HG03521 (cell line): ENCODE measurements around the gene HNRNPUL2.
A peak's percentile ranks its signal among the peaks of the same experiment; 100 is the strongest.

Experiments used
- ATAC-seq: cut with Tn5 transposase; IDR thresholded peaks from one replicate; pipeline ENCODE4 v1.9.1; 2021; ENCODE audit warnings: mild to moderate bottlenecking, moderate library complexity; ENCODE audit not compliant: unreplicated experiment

Gene HNRNPUL2

DNA sequence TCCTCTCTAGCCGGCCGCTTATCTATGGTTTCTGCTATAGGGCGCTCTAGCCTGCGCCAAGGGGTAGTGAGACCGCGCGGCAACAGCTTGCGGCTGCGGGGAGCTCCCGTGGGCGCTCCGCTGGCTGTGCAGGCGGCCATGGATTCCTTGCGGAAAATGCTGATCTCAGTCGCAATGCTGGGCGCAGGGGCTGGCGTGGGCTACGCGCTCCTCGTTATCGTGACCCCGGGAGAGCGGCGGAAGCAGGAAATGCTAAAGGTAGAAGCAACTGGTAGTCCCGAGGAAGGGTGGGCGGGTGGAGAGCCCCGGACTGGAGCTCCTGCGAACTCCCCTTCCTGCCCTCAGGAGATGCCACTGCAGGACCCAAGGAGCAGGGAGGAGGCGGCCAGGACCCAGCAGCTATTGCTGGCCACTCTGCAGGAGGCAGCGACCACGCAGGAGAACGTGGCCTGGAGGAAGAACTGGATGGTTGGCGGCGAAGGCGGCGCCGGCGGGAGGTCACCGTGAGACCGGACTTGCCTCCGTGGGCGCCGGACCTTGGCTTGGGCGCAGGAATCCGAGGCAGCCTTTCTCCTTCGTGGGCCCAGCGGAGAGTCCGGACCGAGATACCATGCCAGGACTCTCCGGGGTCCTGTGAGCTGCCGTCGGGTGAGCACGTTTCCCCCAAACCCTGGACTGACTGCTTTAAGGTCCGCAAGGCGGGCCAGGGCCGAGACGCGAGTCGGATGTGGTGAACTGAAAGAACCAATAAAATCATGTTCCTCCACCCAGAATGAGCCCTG is 55.5 kb downstream of the HNRNPUL2 start, which contains the start of the genes LBHD1 and UQCC3:
Gene LBHD1 (minus strand): TSS at position 660 of the 782 bp plus-strand sequence. CDS start 2,236 bp downstream, outside the sequence.
Gene UQCC3 (plus strand): TSS at position 66 of the 782 bp plus-strand sequence. CDS start 73 bp downstream, at position 139.
- peak; percentile 38 for ATAC-seq

DNA sequence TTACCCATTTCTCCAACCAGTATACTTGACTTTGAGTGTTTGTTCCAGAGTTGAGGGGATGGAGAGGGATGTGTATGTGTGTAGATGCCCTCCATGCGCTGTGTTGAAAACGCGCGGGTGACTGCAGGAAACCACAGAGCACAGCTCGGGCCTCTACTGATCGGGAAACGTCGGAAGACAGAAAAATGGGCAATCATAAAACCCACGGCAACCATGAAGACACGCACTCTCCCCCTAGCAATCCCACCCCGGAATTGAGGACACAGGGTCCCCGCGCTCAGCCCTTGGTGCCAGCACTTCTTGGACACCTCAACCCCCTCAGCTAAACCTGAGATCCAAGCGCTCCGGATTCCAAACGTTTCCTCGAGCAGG is 56.0 kb downstream of the HNRNPUL2 start:
- peak; percentile 23 for ATAC-seq

GRCh38 chr11:62669420-62670161 is 57.7 kb downstream of the HNRNPUL2 start:
- no peak for ATAC-seq

- ATAC-seq: no peak
Measured at GRCh38 chr11:62667460-62667859, 59.8 kb downstream of the HNRNPUL2 start.

- no peak for ATAC-seq
Measured at GRCh38 chr11:62666259-62666926, 60.9 kb downstream of the HNRNPUL2 start.

DNA sequence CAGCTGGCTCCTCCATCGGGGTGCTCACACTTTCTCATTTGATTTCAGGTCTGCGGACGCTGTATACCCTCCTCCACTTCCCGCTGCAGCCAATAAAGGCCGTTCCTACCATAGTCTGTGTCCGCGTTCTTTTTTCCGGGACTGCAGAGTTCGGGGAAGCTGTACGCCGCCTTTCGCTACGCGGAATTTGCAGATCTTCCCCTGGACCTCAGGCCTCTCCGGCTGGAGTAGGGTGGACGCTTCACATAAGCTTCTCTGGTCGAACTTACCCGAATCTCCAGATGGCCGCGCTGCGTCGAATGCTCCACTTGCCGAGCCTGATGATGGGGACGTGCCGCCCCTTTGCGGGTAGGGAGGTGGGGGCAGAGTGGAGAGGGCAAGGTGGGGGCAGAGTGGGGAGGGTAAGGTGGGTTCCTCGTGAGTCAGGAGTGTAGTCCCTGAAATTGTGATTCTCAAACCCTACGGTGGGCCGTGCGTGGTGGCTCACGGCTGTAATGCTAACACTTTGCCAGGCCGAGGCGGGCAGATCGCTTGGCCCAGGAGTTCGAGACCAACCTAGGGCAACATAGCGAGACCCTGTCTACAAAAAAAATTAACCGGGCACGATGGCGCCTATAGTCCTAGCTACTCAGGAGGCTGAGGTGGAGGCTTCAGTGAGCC is 61.5 kb downstream of the HNRNPUL2 start:
- ATAC-seq: peak; percentile 7

DNA sequence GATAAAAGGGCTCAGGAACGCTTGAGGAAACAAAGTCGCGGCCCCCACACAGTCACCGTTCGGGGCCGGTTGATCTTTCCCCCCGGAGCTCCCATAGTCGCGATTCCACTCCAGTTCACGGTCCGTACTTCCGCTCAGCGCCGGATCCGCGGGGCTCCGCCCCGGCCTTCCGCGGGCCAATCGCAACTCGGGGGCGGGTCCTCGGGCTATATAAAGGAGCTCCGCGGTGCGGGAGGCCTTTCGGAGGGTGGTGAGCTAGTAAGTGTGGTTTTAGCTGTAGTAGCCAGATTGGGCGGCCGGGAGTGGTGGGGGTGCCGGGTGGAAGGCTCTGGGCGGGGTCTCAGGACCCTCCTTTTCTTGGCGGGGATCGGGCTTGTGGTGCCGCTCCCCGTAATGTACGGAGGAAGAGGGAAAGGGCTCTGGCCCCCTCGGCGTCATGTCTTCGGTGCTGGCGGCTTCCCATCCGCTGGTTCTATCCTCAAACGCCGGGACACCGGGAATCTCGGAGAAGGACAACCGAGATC is 62.1 kb downstream of the HNRNPUL2 start, which contains the start of the genes C11orf98 and CSKMT:
Gene C11orf98 (minus strand): TSS at position 136 of the 524 bp plus-strand sequence. CDS start 41 bp downstream, at position 95.
Gene CSKMT (plus strand): TSS at position 238 of the 524 bp plus-strand sequence. CDS start 568 bp downstream, outside the sequence.
- ATAC-seq: peak; percentile 73

DNA sequence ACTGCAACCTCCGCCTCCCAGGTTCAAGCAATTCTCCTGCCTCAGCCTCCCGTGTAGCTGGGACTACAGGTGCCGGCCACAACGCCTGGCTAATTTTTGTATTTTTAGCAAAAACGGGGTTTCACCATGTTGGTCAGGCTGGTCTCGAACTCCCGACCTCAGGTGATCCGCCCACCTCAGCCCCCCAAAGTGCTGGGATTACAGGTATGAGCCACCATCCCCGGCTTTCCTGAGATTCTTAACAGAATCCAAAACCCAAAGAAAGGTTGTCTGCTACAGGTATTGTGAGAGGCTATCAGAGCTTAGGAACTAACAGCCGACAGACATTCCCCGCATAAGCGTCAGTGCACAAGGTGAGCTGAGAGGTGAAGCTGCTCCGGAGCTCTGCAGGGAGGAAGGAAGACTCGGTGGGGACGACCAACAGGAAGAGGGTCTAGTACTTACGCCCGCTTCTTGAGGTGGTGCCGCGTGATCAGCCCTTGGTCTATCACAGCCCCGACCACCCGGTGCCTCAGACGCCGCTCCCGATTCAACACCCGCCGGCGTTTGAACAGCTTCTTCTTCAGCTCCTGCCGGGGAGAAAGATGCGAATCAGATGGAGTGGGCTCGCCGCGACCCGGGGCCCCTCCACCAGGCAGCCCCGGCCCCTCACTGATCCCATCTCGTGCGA is 62.7 kb downstream of the HNRNPUL2 start:
- ATAC-seq: peak; percentile 28
